Cardiac muscle cell (in vitro differentiated cells and primary cell): ENCODE results near the gene HOXA3. TPM values are rescaled to one million over a fixed set of nuclear protein-coding genes. Genes with fewer than 3 reads are reported as not detected.

Source experiments
- DNase-seq, 2 donors: peaks; one replicate each; pipeline versions ENCODE4 v3.0.0 to v3.0.0-alpha.2; 2010 to 2017; ENCODE audit warnings: low read depth in 1 of 2, low spot score in 1 of 2
- H3K27ac ChIP-seq: fragments of 200-600 bp; sonication (generic); 2 replicates; pipeline ENCODE4 v1.5.1; 2016
- H3K27me3 ChIP-seq: fragments of 200-600 bp; sonication (generic); 2 replicates; pipeline ENCODE4 v1.6.0; 2016; ENCODE audit warnings: control low read depth
- H3K36me3 ChIP-seq: fragments of 200-600 bp; sonication (generic); 2 replicates; pipeline ENCODE4 v1.5.1; 2016; ENCODE audit warnings: control low read depth
- H3K4me1 ChIP-seq: fragments of 200-600 bp; sonication (generic); 2 replicates; pipeline ENCODE4 v1.8.1; 2017; ENCODE audit warnings: low read depth, mild to moderate bottlenecking, mixed run types
- H3K4me3 ChIP-seq: fragments of 200-600 bp; sonication (generic); 2 replicates; pipeline ENCODE4 v1.5.1; 2016; ENCODE audit warnings: mild to moderate bottlenecking
- H3K9me3 ChIP-seq: fragments of 200-600 bp; sonication (generic); 2 replicates; pipeline ENCODE4 v1.5.1; 2017; ENCODE audit warnings: low read depth, mild to moderate bottlenecking, control low read depth
- CTCF ChIP-seq: IDR thresholded peaks from 2 replicates; pipeline ENCODE4 v1.5.1; 2012; ENCODE audit warnings: low read depth, mild to moderate bottlenecking, low read length
- polyA plus RNA-seq: library from polyadenylated mRNA; unstranded; fragments of >200 nt; fragmentation: Nextera tagmentation; extraction: Ambion mirVana; gene quantifications from 2 replicates; pipeline ENCODE4 v1.2.1, GENCODE V29; 2016
- total RNA-seq: library from RNA; depleted of rRNA; stranded (reverse); fragments of >200 nt; gene quantifications from 2 replicates; pipeline ENCODE4 v1.2.3, GENCODE V29; 2016

HOXA3 gene
- total and polyA plus RNA-seq, 2 experiments from 2014 or later: 1.4 to 9.4 TPM

DNA sequence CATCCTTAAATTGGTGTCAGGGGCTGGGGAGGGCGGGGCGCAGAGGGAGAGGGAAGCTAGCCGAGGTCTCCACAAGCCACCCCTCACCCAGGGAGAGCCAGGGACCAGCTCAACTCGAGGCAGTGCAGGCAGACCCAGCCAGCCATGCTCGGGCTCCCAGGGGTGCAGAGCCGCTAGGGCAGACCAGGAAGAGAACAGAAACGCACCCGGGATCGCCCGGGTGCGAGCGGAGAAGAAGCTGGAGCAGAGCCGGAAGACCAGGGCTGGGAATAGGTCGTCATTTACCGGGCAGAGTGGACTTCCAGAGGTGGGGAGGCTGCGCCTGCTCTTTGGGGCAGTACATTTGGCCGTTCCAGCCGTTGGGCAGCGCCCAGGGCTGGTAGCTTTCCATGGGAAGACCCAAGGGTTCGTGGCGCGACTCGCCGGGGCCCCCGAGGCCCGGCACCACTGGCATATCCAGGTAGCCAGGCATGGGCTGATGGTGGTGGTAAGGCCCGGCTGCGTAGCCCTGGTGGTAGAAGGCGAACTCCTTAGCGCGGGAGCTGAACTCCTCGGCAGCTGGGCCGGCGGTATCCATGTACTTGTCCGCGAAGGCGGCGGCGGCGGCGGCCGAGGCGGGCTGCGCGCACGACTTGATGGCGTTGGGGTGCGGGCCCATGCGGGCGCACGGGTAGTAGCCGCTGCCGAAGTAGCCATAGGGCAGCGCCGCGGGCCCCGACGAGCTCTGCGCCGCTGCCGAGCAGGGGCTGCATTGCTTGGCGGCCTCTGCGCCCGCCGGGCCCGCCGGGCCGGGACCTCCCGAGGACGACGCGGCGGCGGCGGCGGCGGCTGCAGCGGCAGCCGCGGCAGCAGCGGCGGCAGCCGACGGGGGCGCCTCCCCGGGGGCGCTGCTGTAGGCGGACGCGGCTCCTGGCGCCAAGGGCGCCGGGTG is 46.8 kb upstream of the HOXA3 start:
- Histone ChIP-seq H3K9me3 (no peaks in the 10 kb centered on the region), H3K4me1 (no peaks in the 10 kb centered on the region), H3K4me3 (peak overlapping the region; percentile 8), H3K27ac (no peak overlapping the region), H3K27me3 (peaks cover 98% of the 10 kb centered on the region), H3K36me3 (no peaks in the 10 kb centered on the region)
- no peak for TF ChIP-seq CTCF
- peak in 1 of 2 donors; percentile 29 for DNase-seq

DNA sequence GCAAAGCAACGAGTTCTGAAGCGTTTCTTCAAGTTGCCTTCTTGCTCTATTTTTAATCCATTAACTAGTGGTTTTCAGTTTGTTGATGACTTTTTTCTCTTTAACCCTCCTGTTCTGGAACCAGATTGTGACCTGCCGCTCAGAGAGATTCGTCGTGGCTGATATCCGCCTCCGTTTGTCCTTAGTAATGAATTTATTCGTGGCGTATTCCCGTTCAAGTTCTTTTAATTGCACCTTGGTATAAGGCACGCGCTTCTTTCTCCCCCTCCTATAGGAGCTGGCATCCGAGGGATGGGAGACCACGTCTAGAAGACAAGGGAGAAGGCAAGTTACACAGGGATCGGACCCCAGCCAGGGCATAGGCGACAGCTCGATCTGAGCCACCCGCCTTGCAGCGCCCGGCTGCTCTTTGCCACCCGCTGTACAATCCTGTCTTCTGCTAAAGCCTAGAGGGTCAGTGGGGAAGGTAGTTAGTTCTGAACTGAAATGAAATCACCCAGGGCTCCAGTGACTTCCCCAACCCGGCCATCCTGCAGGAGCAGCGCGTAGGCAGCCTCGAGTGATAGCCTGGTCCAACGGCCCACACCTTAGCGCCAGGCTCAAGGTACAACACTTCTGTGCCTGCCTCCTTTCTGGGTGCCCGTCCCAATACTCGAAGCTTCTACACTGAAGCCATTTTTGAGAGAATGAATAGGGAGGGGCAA is 45.9 kb upstream of the HOXA3 start:
- no peak for DNase-seq
- Histone ChIP-seq H3K36me3 (no peaks in the 10 kb centered on the region), H3K27ac (no peak overlapping the region), H3K27me3 (peaks cover 98% of the 10 kb centered on the region), H3K4me3 (no peak overlapping the region), H3K9me3 (no peaks in the 10 kb centered on the region), H3K4me1 (no peaks in the 10 kb centered on the region)
- no peak for TF ChIP-seq CTCF

- DNase-seq: no peak
- Histone ChIP-seq H3K9me3 (no peaks in the 10 kb centered on the region), H3K4me1 (no peaks in the 10 kb centered on the region), H3K27me3 (peaks cover 98% of the 10 kb centered on the region), H3K36me3 (no peaks in the 10 kb centered on the region), H3K4me3 (no peak overlapping the region), H3K27ac (no peak overlapping the region)
- TF ChIP-seq CTCF: no peak
Observed at GRCh38 chr7:27197137-27198042, 45.0 kb upstream of the HOXA3 start.

- Histone ChIP-seq H3K4me3 (no peak overlapping the region), H3K9me3 (no peaks in the 10 kb centered on the region), H3K4me1 (no peaks in the 10 kb centered on the region), H3K27ac (no peak overlapping the region), H3K27me3 (peaks cover 98% of the 10 kb centered on the region), H3K36me3 (no peaks in the 10 kb centered on the region)
- peak; percentile 81 to 87 for DNase-seq
- TF ChIP-seq CTCF: peak; percentile 73
Observed at GRCh38 chr7:27196287-27196767, 43.9 kb upstream of the HOXA3 start.
